Activated CD4-positive, alpha-beta T cell treated with anti-CD3 and anti-CD28 coated beads, Interleukin-2, amount 50 U/mL, for 16 hours (primary cell): Measurements from ENCODE around the gene ACBD3.

Experiments used
- DNase-seq: peaks from one replicate; pipeline ENCODE4 v3.0.0-alpha.2; 2020

ACBD3 gene

GRCh38 chr1:226201029-226201593, 14.6 kb upstream of the ACBD3 start:
- no peak for DNase-seq

DNA sequence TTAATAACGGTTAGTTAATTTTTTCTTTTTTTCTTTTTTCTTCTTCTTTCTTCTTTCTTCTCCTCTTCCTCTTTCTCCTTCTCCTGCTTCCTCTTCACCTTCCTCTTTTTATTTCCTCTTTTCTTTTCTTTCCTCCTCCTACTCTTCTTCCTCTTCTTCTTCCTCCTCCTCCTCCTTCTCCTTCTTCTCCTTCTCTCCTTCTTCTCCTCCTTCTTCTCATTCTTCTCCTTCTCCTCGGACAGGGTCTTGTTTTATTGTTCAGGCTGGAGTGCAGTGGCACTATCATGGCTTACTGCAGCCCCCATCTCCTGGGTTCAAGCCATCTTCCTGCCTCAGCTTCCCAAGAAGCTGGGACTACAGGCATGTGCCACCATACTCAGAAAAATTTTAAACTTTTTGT, 13.4 kb upstream of the ACBD3 start:
- DNase-seq, result no peak

GRCh38 chr1:226195144-226195543, 8.6 kb upstream of the ACBD3 start:
- no peak for DNase-seq

DNA sequence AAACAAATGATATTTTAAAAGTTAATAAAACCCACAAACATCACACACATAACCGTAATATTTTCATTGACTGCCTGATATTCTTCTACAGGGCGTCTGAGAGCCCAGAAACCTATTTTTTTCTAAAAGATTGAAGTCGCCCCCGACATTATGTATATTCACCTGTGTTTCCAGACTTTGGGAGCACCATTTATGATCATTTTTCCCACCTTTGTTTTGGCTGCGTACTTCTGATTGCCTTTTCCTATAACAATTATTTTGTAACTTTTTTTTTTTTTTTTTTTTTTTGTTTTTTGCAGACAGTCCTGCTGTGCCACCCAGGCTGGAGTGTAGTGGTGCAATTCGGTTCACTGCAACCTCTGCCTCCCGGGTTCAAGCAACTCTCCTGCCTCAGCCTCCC, 839 bp upstream of the ACBD3 start:
- DNase-seq, result no peak

- no peak for DNase-seq
These were observed 430 bp upstream of the ACBD3 start for GRCh38 chr1:226187019-226187322.

- no peak for DNase-seq
These were observed 1.2 kb downstream of the ACBD3 start for GRCh38 chr1:226185141-226186036.

- no peak for DNase-seq
These were observed 4.4 kb downstream of the ACBD3 start for GRCh38 chr1:226181996-226182714.

GRCh38 chr1:226176870-226177269, 9.7 kb downstream of the ACBD3 start:
- no peak for DNase-seq

DNA sequence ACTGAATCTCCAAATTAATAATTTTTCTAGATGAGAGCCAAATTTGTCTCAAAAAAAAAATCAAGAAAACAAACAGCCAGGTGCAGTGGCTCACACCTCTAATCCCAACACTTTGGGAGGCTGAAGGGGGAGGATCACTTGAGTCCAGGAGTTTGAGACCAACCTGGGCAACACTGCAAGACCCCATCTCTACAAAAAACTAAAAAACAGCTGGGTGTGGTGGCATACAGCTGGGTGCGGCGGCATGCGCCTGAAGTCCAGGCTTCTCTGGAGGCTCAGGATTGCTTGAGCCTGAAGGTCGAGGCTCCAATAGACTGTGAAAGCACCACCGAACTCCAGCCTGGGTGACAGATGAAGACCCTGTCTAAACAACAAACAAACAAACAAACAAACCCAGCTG, 14.0 kb downstream of the ACBD3 start:
- DNase-seq, result no peak

DNA sequence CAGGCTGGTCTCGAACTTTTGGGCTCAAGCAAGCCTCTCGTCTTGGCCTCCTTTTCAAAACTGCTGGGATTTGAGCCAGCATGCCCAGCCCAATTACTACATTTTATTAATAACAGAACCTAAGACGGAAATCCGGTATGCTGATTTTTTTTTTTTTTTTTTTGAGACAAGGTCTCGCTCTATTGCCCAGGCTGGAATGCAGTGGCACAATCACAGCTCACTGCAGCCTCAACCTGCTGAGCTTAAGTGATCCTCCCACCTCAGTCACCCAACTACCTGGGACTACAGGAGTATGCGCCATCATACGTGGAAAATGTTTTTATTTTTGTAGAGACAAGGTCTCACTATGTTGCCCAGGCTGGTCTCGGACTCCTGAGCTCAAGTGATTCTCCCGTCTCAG, 20.2 kb downstream of the ACBD3 start:
- no peak for DNase-seq

- no peak for DNase-seq
These were observed 22.4 kb downstream of the ACBD3 start for GRCh38 chr1:226164154-226164553.

- DNase-seq, result no peak
These were observed 23.6 kb downstream of the ACBD3 start for GRCh38 chr1:226162898-226163297.

DNA sequence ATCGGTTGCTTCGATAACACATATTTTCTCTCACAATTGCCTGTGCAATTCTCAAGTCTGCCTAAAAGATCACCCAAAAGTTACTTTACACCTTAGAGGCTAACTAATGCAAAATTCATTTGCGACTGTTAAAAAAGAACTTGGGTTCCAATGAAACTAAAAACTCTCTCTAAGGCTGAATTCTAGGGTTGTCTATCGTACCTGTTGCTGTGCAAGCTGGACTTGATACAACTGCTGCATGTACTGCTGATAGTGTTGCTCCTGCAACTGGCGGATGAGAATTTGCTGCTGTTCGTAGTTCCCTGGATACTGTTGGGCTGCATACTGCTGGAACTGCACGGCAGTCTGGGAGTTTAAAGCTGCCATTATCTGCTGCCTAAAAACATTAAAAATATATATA, 27.6 kb downstream of the ACBD3 start:
- DNase-seq, result no peak

DNA sequence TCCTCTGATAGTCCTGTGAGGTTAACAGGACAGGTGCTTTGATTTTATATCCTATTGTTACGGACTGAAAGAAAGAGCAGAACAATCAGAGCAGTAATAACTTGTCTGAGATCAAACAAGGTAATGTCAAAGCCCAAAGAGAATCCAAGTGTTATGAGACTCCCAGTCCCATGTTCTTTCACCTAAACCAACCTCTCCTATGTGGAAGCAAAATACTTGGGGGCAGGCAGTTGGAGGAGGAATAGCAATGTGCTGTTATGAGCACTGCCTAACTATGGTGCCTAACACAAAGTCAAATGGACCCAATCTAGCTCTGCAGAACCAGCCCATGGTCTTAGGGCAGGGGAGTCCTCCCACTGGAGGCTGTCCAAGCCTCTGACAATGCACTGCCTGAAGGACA, 28.1 kb downstream of the ACBD3 start:
- no peak for DNase-seq

GRCh38 chr1:226157761-226158316, 28.7 kb downstream of the ACBD3 start:
- no peak for DNase-seq

DNA sequence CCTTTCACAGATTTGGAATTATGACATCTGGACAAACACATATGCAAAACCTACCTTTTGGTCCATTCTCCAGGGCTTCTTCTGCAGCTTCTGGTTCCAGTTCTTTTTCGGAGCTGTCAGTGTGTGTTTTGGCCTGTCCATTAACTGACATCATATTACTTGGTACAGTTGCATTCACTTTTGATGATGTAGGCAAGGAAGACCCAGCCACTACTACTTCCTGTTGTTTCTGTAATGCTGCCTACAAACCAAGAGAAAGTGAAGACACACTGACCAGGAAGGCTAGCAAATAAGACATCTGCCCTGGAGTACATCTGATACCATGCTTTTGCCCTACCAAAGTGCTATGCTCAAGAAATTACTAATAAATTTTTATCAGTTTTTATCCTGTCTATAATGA, 31.9 kb downstream of the ACBD3 start:
- DNase-seq, result no peak

DNA sequence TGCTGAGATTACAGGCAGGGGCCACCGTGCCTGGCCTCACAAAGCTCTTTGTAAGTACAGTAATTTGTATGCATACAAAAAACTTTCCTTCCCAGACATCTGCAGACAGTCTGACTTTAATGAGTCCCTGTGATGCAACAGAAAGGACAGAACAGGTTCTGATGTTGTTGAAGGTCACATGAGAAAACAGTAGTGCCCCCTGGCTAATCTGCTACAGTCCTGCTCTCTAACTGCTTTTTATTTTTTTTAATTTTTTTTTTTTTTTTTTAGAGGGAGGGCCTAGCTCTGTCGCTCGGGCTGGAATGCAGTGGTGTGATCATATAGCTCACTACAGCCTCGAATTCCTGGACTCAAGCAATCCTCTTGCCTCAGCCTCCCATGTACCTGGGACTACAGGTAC, 36.7 kb downstream of the ACBD3 start:
- no peak for DNase-seq

GRCh38 chr1:226148121-226148648, 38.4 kb downstream of the ACBD3 start:
- no peak for DNase-seq

DNA sequence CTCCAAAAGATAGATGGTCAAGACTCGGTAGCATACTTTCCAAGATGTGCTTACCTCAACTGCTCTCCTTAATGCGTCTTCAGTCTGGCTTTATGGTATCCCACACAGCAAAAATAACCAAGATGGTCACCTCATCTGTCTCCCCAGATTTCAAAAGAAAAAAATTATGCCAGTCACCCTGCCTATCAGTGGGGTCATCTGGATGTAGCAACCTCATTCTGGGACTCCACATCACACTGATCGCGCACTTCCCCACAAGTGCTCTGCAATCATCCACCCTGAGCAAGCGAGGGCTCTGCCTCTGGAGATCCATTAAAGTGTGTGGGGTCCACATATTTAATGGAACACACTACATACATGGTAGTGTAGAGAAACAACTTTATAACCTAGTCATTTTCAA, 42.5 kb downstream of the ACBD3 start:
- no peak for DNase-seq

GRCh38 chr1:226135709-226136108, 50.8 kb downstream of the ACBD3 start:
- no peak for DNase-seq

- DNase-seq, result no peak
These were observed 51.4 kb downstream of the ACBD3 start for GRCh38 chr1:226135059-226135651.

GRCh38 chr1:226134170-226135058, 52.1 kb downstream of the ACBD3 start:
- DNase-seq, result no peak
